Hepatocyte (in vitro differentiated cells): ENCODE measurements around the gene DYSF.

Experiments
- EZH2 ChIP-seq: fragments of 200-600 bp; sonication (generic); IDR thresholded peaks from 2 replicates; pipeline ENCODE4 v1.6.1; 2016; ENCODE audit warnings: antibody characterized with exemption, mild to moderate bottlenecking, borderline replicate concordance
- TF ChIP-seq, protein P1 (sequence below): fragments of 200-600 bp; sonication (generic); IDR thresholded peaks from 2 replicates; pipeline ENCODE4 v1.5.1; 2016; ENCODE audit warnings: antibody characterized with exemption, mild to moderate bottlenecking; ENCODE audit not compliant: poor library complexity

- TF ChIP-seq, protein P1, sequence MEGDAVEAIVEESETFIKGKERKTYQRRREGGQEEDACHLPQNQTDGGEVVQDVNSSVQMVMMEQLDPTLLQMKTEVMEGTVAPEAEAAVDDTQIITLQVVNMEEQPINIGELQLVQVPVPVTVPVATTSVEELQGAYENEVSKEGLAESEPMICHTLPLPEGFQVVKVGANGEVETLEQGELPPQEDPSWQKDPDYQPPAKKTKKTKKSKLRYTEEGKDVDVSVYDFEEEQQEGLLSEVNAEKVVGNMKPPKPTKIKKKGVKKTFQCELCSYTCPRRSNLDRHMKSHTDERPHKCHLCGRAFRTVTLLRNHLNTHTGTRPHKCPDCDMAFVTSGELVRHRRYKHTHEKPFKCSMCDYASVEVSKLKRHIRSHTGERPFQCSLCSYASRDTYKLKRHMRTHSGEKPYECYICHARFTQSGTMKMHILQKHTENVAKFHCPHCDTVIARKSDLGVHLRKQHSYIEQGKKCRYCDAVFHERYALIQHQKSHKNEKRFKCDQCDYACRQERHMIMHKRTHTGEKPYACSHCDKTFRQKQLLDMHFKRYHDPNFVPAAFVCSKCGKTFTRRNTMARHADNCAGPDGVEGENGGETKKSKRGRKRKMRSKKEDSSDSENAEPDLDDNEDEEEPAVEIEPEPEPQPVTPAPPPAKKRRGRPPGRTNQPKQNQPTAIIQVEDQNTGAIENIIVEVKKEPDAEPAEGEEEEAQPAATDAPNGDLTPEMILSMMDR: no peak
- no peak for TF ChIP-seq EZH2
Measured at GRCh38 chr2:71607151-71607889, 154.0 kb downstream of the DYSF start.
